Measurements from ENCODE around the gene FAAP100. TPM values are rescaled to one million over a fixed set of nuclear protein-coding genes. Genes with fewer than 3 reads are reported as not detected.

Gene FAAP100
- total RNA-seq, 1 donor from 2014 or later, result 69.5 TPM

DNA sequence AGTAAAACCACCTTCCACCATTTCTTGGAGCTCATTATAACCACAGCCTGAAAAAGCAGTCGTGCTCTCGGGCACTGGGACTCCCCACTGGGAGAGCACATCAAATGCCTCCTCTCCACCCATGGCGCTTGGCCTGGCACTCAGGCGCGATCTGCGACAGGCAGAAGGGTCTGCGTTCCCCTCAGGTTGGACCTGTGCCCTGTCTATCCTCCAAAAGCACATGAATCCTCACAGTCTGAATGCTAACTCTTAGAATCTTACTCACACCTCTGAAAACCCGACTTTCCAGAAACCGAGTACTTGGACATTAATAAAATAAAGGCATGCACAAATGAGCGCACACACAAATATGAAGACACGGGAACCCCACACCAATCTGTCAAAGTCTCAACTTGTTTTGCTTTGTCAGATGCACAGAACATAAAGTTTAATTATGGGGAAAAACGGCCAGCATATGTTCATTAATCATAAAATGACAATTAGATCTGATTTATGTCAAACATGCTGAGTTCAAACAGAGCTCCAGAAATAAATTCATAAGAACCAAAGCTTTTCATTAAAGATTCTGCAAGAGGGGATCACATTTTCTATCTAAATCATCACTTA, 20.5 kb upstream of the FAAP100 start:
- intact Hi-C loops (cut with micrococcal nuclease), result no loop called here
- DNase-seq (ENCODE audit: low spot score), result no peak
- Mint-ChIP-seq H3K9me3 (no peaks in the 10 kb centered on the region), H3K4me3 (no peak overlapping the region), H3K36me3 (ENCODE audit: low read depth) (peaks cover 52% of the 10 kb centered on the region), H3K27me3 (ENCODE audit: insufficient read depth) (no peaks in the 10 kb centered on the region), H3K27ac (no peak overlapping the region), H3K4me1 (ENCODE audit: low read depth) (no peaks in the 10 kb centered on the region)

- Mint-ChIP-seq H3K27me3 (ENCODE audit: insufficient read depth) (no peaks in the 10 kb centered on the region), H3K4me3 (no peak overlapping the region), H3K9me3 (no peaks in the 10 kb centered on the region), H3K27ac (no peak overlapping the region), H3K36me3 (ENCODE audit: low read depth) (peaks cover 53% of the 10 kb centered on the region), H3K4me1 (ENCODE audit: low read depth) (no peaks in the 10 kb centered on the region)
- no peak for DNase-seq (ENCODE audit: low spot score)
- intact Hi-C loops (cut with micrococcal nuclease), result no loop called here
Observed at GRCh38 chr17:81570964-81571363, 18.8 kb upstream of the FAAP100 start.

- DNase-seq (ENCODE audit: low spot score), result no peak
- H3K4me3 Mint-ChIP-seq, result no peak overlapping the region
- no peaks in the 10 kb centered on the region for H3K4me1 Mint-ChIP-seq (ENCODE audit: low read depth)
- H3K36me3 Mint-ChIP-seq (ENCODE audit: low read depth), result peaks cover 56% of the 10 kb centered on the region
- H3K27ac Mint-ChIP-seq, result no peak overlapping the region
- intact Hi-C loops (cut with micrococcal nuclease), result no loop called here
- no peaks in the 10 kb centered on the region for H3K27me3 Mint-ChIP-seq (ENCODE audit: insufficient read depth)
- H3K9me3 Mint-ChIP-seq, result no peaks in the 10 kb centered on the region
Observed at GRCh38 chr17:81569986-81570514, 17.9 kb upstream of the FAAP100 start.

DNA sequence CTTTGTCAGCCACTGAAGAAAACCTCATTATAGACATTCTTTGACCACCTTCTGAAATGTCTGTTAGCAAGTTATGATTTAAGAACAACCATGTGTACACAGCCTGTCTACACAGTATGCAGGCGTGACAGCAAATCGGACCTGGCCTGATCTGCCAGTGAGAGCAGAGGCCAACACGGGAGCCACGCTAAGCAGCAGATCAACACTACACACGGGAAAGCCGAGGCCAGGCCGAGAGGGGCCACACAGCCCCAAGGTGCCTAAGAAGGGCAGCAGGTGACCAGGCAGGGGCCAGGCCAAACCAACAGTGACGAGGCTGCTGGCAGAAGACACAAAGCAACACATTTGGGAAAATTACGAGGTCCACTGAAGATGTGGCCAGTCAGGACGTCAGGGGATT, 16.3 kb upstream of the FAAP100 start:
- no peaks in the 10 kb centered on the region for H3K27me3 Mint-ChIP-seq (ENCODE audit: insufficient read depth)
- no peaks in the 10 kb centered on the region for H3K4me1 Mint-ChIP-seq (ENCODE audit: low read depth)
- H3K9me3 Mint-ChIP-seq, result no peaks in the 10 kb centered on the region
- intact Hi-C loops (cut with micrococcal nuclease), result no loop called here
- H3K4me3 Mint-ChIP-seq, result no peak overlapping the region
- H3K27ac Mint-ChIP-seq, result peak overlapping the region; percentile 58
- H3K36me3 Mint-ChIP-seq (ENCODE audit: low read depth), result peaks cover 50% of the 10 kb centered on the region
- no peak for DNase-seq (ENCODE audit: low spot score)

GRCh38 chr17:81567191-81567590, 15.0 kb upstream of the FAAP100 start:
- no peak for DNase-seq (ENCODE audit: low spot score)
- intact Hi-C loops (cut with micrococcal nuclease), result no loop called here
- no peaks in the 10 kb centered on the region for H3K4me1 Mint-ChIP-seq (ENCODE audit: low read depth)
- H3K36me3 Mint-ChIP-seq (ENCODE audit: low read depth), result peaks cover 48% of the 10 kb centered on the region
- H3K4me3 Mint-ChIP-seq, result no peak overlapping the region
- H3K9me3 Mint-ChIP-seq, result no peaks in the 10 kb centered on the region
- H3K27me3 Mint-ChIP-seq (ENCODE audit: insufficient read depth), result no peaks in the 10 kb centered on the region
- no peak overlapping the region for H3K27ac Mint-ChIP-seq

GRCh38 chr17:81566461-81567126, 14.4 kb upstream of the FAAP100 start:
- Mint-ChIP-seq H3K4me3 (no peak overlapping the region), H3K27ac (no peak overlapping the region), H3K27me3 (ENCODE audit: insufficient read depth) (no peaks in the 10 kb centered on the region), H3K36me3 (ENCODE audit: low read depth) (peaks cover 49% of the 10 kb centered on the region), H3K9me3 (no peaks in the 10 kb centered on the region), H3K4me1 (ENCODE audit: low read depth) (no peaks in the 10 kb centered on the region)
- no peak for DNase-seq (ENCODE audit: low spot score)
- intact Hi-C loops (cut with micrococcal nuclease), result no loop called here

DNA sequence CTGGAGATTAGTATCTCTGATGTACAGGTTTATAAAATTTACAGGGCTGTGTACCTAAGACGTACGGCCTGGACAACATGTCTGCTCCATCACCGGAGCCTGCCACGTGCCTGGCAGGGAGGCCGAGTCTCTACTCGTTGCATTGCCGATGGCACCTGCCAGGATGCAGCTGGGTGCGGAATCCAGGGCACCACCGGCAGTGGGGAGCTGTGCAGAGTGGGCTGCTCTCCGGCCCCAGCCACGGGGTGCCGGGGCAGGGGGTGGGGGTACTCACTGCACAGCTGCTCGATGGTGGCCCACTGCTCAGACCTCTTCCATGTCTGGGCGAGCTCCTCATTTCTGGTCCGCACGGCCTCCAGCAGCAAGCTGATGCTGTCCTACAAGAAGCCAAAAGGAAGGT, 13.1 kb upstream of the FAAP100 start:
- Mint-ChIP-seq H3K36me3 (ENCODE audit: low read depth) (peaks cover 49% of the 10 kb centered on the region), H3K4me1 (ENCODE audit: low read depth) (no peaks in the 10 kb centered on the region)
- intact Hi-C loops (cut with micrococcal nuclease), result no loop called here

GRCh38 chr17:81564778-81565177, 12.6 kb upstream of the FAAP100 start:
- H3K4me3 Mint-ChIP-seq, result no peak overlapping the region
- H3K27me3 Mint-ChIP-seq (ENCODE audit: insufficient read depth), result no peaks in the 10 kb centered on the region
- no peak overlapping the region for H3K27ac Mint-ChIP-seq
- H3K9me3 Mint-ChIP-seq, result no peaks in the 10 kb centered on the region
- intact Hi-C loops (cut with micrococcal nuclease), result no loop called here
- H3K36me3 Mint-ChIP-seq (ENCODE audit: low read depth), result peaks cover 46% of the 10 kb centered on the region
- no peaks in the 10 kb centered on the region for H3K4me1 Mint-ChIP-seq (ENCODE audit: low read depth)
- DNase-seq (ENCODE audit: low spot score), result no peak

More for the DNA sequence above, 13.1 kb upstream of the FAAP100 start:
- DNase-seq (ENCODE audit: low spot score), result no peak
- H3K27ac Mint-ChIP-seq, result no peak overlapping the region
- no peaks in the 10 kb centered on the region for H3K9me3 Mint-ChIP-seq
- H3K4me3 Mint-ChIP-seq, result no peak overlapping the region
- H3K27me3 Mint-ChIP-seq (ENCODE audit: insufficient read depth), result no peaks in the 10 kb centered on the region

DNA sequence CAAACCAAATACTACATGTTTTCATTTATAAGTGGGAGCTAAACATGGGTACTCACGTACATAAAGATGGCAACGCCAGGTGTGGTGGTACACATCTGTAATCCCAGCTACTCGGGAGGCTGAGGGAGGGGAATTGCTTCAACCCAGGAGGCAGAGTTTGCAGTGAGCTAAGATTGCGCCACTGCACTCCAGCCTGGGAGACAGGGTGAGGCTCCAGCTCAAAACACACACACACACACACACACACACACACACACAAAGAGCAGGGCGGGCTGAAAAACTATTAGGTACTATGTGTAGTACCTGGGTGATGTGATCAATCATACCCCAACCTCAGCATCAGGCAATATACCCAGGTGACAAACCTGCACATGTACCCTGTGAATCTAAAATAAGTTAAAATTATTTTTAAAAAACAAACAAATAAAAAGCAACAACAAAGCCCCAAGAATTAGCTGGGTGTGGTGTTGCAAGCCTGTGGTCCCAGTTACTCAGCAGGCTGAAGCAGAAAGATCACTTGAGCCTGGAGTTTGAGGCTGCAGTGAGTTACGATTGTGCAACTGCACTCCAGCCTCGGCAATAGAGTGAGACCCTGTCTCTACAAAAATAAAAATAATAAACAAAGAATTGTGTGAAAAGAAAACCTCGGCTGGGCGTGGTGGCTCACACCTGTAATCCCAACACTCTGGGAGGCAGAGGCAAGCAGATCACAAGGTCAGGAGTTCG, 11.9 kb upstream of the FAAP100 start:
- H3K36me3 Mint-ChIP-seq (ENCODE audit: low read depth), result peaks cover 41% of the 10 kb centered on the region
- no peak overlapping the region for H3K4me3 Mint-ChIP-seq
- H3K27ac Mint-ChIP-seq, result no peak overlapping the region
- no peaks in the 10 kb centered on the region for H3K9me3 Mint-ChIP-seq
- no peaks in the 10 kb centered on the region for H3K4me1 Mint-ChIP-seq (ENCODE audit: low read depth)
- intact Hi-C loops (cut with micrococcal nuclease), result no loop called here
- DNase-seq (ENCODE audit: low spot score), result no peak
- no peaks in the 10 kb centered on the region for H3K27me3 Mint-ChIP-seq (ENCODE audit: insufficient read depth)

DNA sequence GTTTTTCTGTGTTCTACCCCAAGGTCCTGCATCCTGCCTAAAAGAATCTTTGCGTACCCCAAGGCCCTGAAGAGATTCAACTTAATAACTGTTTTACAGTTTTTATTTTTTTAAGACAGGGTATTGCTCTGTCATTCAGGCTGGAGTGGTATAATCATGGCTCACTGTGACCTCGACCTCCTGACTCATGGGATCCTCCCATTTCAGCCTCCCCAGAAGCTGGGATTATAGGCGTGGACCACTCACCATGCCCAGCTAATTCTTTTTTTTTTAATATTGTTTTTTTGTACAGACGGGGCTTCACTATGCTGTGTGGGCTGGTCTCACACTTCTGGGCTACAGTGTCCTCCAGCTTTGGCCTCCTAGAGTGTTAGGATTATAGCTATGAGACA, 9.3 kb upstream of the FAAP100 start:
- Mint-ChIP-seq H3K4me3 (no peak overlapping the region), H3K4me1 (ENCODE audit: low read depth) (no peaks in the 10 kb centered on the region), H3K36me3 (ENCODE audit: low read depth) (peaks cover 40% of the 10 kb centered on the region), H3K9me3 (no peaks in the 10 kb centered on the region), H3K27me3 (ENCODE audit: insufficient read depth) (no peaks in the 10 kb centered on the region), H3K27ac (no peak overlapping the region)
- intact Hi-C loops (cut with micrococcal nuclease), result no loop called here
- no peak for DNase-seq (ENCODE audit: low spot score)

- Mint-ChIP-seq H3K4me3 (no peak overlapping the region), H3K27me3 (ENCODE audit: insufficient read depth) (no peaks in the 10 kb centered on the region), H3K9me3 (no peaks in the 10 kb centered on the region), H3K36me3 (ENCODE audit: low read depth) (peaks cover 30% of the 10 kb centered on the region), H3K4me1 (ENCODE audit: low read depth) (peaks cover 4% of the 10 kb centered on the region), H3K27ac (no peak overlapping the region)
- DNase-seq (ENCODE audit: low spot score), result no peak
- intact Hi-C loops (cut with micrococcal nuclease), result loop anchor here (10.0 kb wide), 1 partner anchor 306 kb away; the partner anchor contains the start of gene P4HB
Observed at GRCh38 chr17:81558941-81559806, 7.0 kb upstream of the FAAP100 start.

DNA sequence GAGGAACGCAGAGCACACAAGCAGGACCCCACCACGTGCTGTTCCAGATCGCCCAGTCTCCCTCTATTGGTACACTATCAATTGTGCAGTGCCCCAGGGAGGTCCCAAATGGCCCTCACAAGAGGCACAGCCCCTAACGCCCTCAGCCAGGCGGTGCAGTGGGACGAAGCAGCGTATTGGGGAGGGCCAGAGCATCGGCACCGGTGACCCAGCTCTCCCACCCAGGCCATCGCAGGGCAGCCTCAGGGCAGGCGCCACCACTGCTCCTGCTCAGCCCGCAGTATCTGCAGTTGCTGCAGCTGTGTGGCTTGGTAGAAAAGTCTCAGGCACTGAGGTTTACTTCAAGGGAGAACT, 5.9 kb upstream of the FAAP100 start:
- intact Hi-C loops (cut with micrococcal nuclease), result loop anchor here (10.0 kb wide), 1 partner anchor 307 kb away; the partner anchor contains the start of gene P4HB
- Mint-ChIP-seq H3K4me1 (ENCODE audit: low read depth) (peaks cover 14% of the 10 kb centered on the region), H3K27ac (peak overlapping the region; percentile 44), H3K9me3 (no peaks in the 10 kb centered on the region), H3K27me3 (ENCODE audit: insufficient read depth) (no peaks in the 10 kb centered on the region), H3K36me3 (ENCODE audit: low read depth) (peaks cover 30% of the 10 kb centered on the region), H3K4me3 (no peak overlapping the region)
- no peak for DNase-seq (ENCODE audit: low spot score)
